RWPE1 (cell line): ENCODE measurements around the gene OSBPL10.

Experiments used
- CTCF ChIA-PET: fragments of 350-600 bp; sonication (Branson Sonifier 250); formaldehyde crosslinking; extraction: SDS; loops from one replicate; lab custom pipeline; 2021; lab: Yijun Ruan, JAX
- POLR2A ChIA-PET: fragments of 400-600 bp; formaldehyde crosslinking; extraction: SDS; loops from one replicate; lab custom pipeline; 2020; ENCODE audit warnings: antibody characterized with exemption; ENCODE audit not compliant: low non-redundant PET; lab: Yijun Ruan, JAX
- DNase-seq: peaks from one replicate; pipeline ENCODE4 v3.0.0; 2012; ENCODE audit warnings: low spot score
- H3K27ac ChIP-seq: fragments of 450-650 bp; 2 replicates; pipeline ENCODE4 v1.5.1; 2017
- TF ChIP-seq, protein P1 (sequence below): fragments of 450-650 bp; conservative IDR thresholded peaks from 2 replicates; pipeline ENCODE4 v1.5.1; 2017; ENCODE audit warnings: low read depth, mild to moderate bottlenecking

Gene OSBPL10

DNA sequence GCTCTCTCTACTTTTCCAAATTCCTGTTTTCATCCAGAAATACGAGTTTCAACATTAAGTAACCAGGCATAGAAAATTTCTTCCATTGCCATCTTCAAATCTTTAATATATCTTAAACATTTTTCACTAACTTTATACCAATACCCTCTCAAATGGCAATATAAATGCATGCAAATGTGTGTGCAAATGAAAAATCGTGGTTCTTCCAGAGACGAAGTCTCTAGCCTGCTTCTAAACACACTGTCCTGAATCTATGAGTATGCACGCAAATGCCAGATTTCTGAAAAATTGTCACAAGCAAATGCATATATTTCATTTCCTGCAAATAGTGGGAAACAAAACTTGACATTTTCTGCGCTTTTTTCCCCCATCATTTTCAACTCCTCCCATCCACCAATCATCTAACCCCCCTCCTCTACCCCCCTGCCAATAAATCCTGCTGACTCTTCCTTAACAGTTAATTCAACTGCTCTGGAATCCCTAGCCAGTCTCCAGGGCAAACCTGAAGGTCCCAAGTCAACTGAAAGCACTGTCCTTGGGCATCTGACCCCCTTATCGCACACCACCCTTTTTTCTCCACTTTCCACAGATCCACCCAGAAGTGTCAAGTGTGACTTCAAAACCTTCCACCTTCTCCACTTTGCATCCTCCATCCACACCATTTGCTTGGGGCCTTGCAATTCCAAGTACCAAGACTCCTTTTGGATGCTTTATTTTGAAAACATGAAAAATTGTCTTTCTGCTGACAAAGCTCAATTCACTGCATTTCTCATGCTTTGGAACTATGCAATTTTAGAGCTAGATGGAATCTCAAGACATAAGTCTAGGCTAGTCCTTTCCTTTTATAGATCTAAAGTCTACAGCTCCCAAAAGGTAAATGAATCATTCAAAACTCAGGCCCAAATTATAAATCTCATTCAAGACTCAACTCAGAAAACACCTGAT is 144.7 kb downstream of the OSBPL10 start:
- DNase-seq: no peak
- POLR2A ChIA-PET: no interaction called here
- CTCF ChIA-PET: interaction anchor here (0.6 to 1.0 kb wide), 2 partner anchors 113 to 748 kb away, joined by 3 to 4 read pairs; no protein-coding TSS in a partner anchor
- H3K27ac ChIP-seq: no peak overlapping the region; the same call in 1 of the 2 replicates
- TF ChIP-seq, protein P1, sequence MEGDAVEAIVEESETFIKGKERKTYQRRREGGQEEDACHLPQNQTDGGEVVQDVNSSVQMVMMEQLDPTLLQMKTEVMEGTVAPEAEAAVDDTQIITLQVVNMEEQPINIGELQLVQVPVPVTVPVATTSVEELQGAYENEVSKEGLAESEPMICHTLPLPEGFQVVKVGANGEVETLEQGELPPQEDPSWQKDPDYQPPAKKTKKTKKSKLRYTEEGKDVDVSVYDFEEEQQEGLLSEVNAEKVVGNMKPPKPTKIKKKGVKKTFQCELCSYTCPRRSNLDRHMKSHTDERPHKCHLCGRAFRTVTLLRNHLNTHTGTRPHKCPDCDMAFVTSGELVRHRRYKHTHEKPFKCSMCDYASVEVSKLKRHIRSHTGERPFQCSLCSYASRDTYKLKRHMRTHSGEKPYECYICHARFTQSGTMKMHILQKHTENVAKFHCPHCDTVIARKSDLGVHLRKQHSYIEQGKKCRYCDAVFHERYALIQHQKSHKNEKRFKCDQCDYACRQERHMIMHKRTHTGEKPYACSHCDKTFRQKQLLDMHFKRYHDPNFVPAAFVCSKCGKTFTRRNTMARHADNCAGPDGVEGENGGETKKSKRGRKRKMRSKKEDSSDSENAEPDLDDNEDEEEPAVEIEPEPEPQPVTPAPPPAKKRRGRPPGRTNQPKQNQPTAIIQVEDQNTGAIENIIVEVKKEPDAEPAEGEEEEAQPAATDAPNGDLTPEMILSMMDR: no peak

DNA sequence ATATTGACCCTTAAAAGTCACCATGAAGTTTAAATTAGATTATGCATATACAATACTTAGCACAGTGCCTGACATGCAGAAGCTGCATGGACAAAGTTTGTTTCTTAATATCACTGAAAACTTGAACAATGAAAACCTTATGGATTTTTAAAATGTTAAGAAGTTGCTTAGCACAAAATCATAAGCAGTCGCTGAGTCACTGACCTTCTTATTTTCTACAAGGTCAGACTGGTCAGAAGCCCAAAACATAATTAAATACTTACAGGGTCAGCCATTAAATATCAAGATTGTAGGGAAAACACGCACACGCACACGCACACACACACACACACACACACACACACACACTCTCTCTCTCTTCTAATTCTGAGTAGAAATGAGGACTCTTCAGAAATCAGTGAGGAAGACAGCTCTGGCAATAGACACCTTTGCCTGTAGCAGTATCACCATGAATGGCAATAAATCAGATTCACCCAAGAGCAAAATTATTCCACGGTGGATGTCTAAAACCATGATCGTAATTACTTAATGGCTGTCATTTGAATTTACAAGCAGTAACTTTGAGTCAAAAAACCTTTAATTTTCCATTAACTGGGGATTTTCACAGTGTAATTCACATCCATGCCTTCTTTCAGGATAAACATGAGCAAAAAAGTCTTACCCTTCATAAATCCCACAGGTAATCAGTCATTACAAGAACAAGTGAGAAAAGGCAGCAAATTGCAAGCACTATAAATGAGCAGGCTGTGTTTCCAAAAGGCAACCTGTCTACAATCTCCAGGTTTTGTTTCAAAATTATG is 147.5 kb downstream of the OSBPL10 start:
- TF ChIP-seq, protein P1: no peak
- H3K27ac ChIP-seq: no peak overlapping the region
- CTCF ChIA-PET: no interaction called here

DNA sequence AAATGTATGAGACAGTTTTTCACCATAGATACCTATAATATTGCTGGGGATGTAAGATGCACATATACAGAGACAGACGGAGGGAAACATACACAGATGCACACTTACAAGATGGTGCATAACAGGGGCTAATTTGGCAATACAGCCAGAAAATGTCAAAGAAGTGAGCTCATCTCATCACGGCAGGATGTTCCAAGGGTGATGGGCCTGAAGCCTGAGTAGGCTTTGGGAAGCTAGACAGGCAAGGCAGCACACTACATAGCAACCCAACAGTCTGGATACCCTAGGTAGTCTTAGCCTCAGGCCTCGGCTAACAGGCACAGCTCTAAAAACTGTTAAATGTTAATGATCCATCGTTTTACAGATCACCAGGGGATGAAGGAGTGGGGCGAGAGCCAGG is 148.5 kb downstream of the OSBPL10 start:
- CTCF ChIA-PET: no interaction called here

More for the DNA sequence above, 147.5 kb downstream of the OSBPL10 start:
- POLR2A ChIA-PET: no interaction called here
- DNase-seq: no peak

DNA sequence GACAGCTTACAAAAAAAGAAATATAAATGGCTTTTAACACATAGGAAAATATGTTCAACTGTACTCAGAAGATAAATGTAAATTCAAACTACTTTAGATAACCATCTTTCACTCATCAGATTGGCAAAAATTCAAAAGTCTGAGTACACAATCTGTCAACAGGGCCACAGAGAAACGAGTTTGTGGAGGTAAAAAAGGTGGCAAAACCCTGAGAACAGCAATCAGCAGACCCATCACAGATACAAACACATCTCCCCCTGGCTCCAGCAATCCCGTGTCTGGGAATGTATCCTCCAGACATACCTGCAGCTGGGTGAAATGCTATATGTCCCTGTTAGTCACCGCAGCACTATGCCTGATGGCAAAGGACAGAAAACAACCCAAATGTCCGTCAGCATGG is 149.5 kb downstream of the OSBPL10 start:
- ChIA-PET CTCF (no interaction called here), POLR2A (no interaction called here)
- H3K27ac ChIP-seq: no peak overlapping the region
- TF ChIP-seq, protein P1: no peak
- no peak for DNase-seq

More for the DNA sequence above, 148.5 kb downstream of the OSBPL10 start:
- no peak overlapping the region for H3K27ac ChIP-seq
- DNase-seq: no peak
- POLR2A ChIA-PET: no interaction called here
- TF ChIP-seq, protein P1: no peak

DNA sequence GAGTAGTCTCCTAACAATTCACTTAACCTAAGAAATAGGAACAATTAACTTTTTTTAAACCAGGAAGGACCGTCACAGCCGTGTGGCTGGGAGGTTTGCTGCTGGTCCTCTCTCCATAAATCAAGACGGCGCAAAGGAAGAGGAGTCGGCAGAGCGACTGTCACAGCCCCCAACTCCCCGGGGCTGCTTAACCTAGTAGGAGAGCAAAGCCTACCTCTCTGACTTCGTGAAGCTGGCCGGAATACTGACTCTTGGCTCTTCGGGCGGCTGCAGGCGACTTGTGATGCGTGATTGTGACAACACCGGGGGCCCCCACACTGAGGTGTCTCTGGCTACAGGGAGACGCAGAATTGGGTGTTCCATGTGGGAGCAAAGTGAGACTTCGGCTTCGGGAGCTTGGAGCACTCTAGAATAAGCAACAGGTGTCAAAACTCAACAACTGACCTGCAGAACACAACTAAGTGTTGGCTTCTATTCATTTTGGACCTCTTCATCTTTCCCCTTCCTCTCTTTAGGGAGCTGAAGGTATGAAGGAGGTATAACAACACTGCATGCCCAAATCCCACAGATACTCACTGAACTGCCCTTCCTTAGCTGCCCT is 151.1 kb downstream of the OSBPL10 start:
- DNase-seq: no peak
- no peak overlapping the region for H3K27ac ChIP-seq
- TF ChIP-seq, protein P1: no peak
- POLR2A ChIA-PET: no interaction called here
- CTCF ChIA-PET: interaction anchor here (0.7 kb wide), 1 partner anchor 16 kb away, joined by 3 read pairs; no protein-coding TSS in a partner anchor

DNA sequence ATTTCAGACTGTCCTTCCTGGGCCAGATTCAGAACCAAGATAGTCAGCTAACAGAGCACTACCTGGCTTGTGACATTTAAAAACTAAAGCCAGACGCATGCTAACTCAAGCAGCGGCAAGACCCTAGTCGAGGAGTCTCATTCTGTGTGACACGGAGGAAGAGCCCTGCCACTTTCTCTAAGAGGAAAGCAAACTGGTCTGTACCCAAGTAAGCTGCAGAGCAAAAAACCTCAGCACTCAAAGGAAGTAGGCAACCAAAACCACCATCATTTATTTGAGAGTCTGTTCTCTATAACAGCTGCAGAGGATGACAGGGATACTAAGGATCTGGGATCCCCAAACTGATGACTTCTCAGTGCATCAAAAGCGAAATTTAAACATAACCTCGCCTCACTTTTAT is 152.1 kb downstream of the OSBPL10 start:
- ChIA-PET POLR2A (no interaction called here), CTCF (no interaction called here)
- no peak overlapping the region for H3K27ac ChIP-seq
- DNase-seq: no peak
- TF ChIP-seq, protein P1: no peak
